Endothelial cell of umbilical vein (primary cell): ENCODE results near the gene TRIP13. TPM values are rescaled to one million over a fixed set of nuclear protein-coding genes. Genes with fewer than 3 reads are reported as not detected.

ENCODE experiments used
- BruUV-seq: library from RNA; stranded (reverse); fragments of 400-500 nt; replicated peaks from 2 replicates; lab custom pipeline; 2021; lab: Mats Ljungman, UMichigan
- CTCF ChIA-PET: fragments of 300-600, 350-600 bp; sonication (Branson Sonifier 250); formaldehyde crosslinking; loops from one replicate; lab custom pipeline; 2021; ENCODE audit warnings: antibody characterized with exemption, inconsistent platforms; lab: Charles Lee
- POLR2A ChIA-PET: fragments of 300-600, 350-600 bp; sonication (Branson Sonifier 250); formaldehyde crosslinking; loops from one replicate; lab custom pipeline; 2021; ENCODE audit warnings: antibody characterized with exemption, inconsistent platforms; lab: Charles Lee
- DNase-seq: peaks from one replicate; pipeline ENCODE4 v3.0.0-alpha.2; 2011; ENCODE audit warnings: low read depth, low spot score
- FAIRE-seq: peaks from 2 replicates; lab custom pipeline; 2011; peaks lifted over from hg19 to GRCh38; lab: Jason Lieb, UNC
- H2AFZ ChIP-seq: 2 replicates; pipeline ENCODE4 v1.6.0; 2012; ENCODE audit warnings: low read depth, low read length, control low read depth, inconsistent platforms
- H3K27ac ChIP-seq: 2 replicates; pipeline ENCODE4 v1.5.1; 2011; ENCODE audit warnings: low read depth, mild to moderate bottlenecking, control low read depth, low read length, moderate library complexity; ENCODE audit not compliant: insufficient read depth
- H3K27me3 ChIP-seq, 2 experiments: 2 replicates each; pipeline versions ENCODE4 v1.6.0 to v1.6.1; 2011; ENCODE audit warnings: low read length in 2 of 2, mixed read lengths in 1 of 2; ENCODE audit not compliant: control insufficient read depth in 2 of 2, insufficient read depth in 2 of 2
- H3K36me3 ChIP-seq, 2 experiments: 2 replicates in 1 of 2; 3 replicates in 1 of 2; pipeline ENCODE4 v1.5.1; 2011; ENCODE audit warnings: low read length in 2 of 2, mild to moderate bottlenecking in 1 of 2, moderate library complexity in 1 of 2; ENCODE audit not compliant: control insufficient read depth in 2 of 2, insufficient read depth in 2 of 2; ENCODE audit errors: extremely low read depth in 1 of 2
- H3K4me1 ChIP-seq: 3 replicates; pipeline ENCODE4 v1.5.1; 2011; ENCODE audit warnings: mild to moderate bottlenecking, low read length; ENCODE audit not compliant: control insufficient read depth, insufficient read depth; ENCODE audit errors: extremely low read depth
- H3K4me2 ChIP-seq: 2 replicates; pipeline ENCODE4 v1.6.1; 2011; ENCODE audit warnings: low read length, control low read depth, mixed read lengths; ENCODE audit not compliant: insufficient read depth
- H3K4me3 ChIP-seq, 3 experiments: fragments of 200-600 bp in 1 of 3; sonication (generic), shearing (Covaris generic) in 1 of 3; replicated peaks in 1 of 3; 2 replicates each; pipeline ENCODE4 v1.5.1; 2011 to 2016; ENCODE audit warnings: control low read depth in 3 of 3, low read length in 3 of 3, mild to moderate bottlenecking in 2 of 3, inconsistent platforms in 1 of 3, low read depth in 1 of 3, moderate library complexity in 1 of 3; ENCODE audit not compliant: insufficient read depth in 1 of 3
- H3K79me2 ChIP-seq: 2 replicates; pipeline ENCODE4 v1.6.0; 2012; ENCODE audit warnings: low read length, inconsistent platforms; ENCODE audit not compliant: control insufficient read depth, insufficient read depth
- H3K9ac ChIP-seq: replicated peaks from 2 replicates; pipeline ENCODE3; 2011; ENCODE audit warnings: low read length, control low read depth; ENCODE audit not compliant: insufficient read depth; ENCODE audit errors: extremely low read depth
- H3K9me1 ChIP-seq: replicated peaks from 3 replicates; pipeline ENCODE4 v1.6.0; 2011; ENCODE audit warnings: mild to moderate bottlenecking, low read length; ENCODE audit not compliant: control insufficient read depth, insufficient read depth; ENCODE audit errors: extremely low read depth
- H3K9me3 ChIP-seq: replicated peaks from 2 replicates; pipeline ENCODE4 v1.5.1; 2012; ENCODE audit warnings: low read length, inconsistent platforms; ENCODE audit not compliant: control insufficient read depth, insufficient read depth
- H4K20me1 ChIP-seq: replicated peaks from 2 replicates; pipeline ENCODE3; 2011; ENCODE audit warnings: mild to moderate bottlenecking, low read length; ENCODE audit not compliant: control insufficient read depth, insufficient read depth; ENCODE audit errors: extremely low read depth
- CTCF ChIP-seq, 2 donors: IDR thresholded peaks; 1 replicate in 1 of 2; 2 replicates in 1 of 2; pipeline ENCODE4 v1.5.1; 2011; ENCODE audit warnings: low read length in 2 of 2, mild to moderate bottlenecking in 2 of 2, moderate library complexity in 2 of 2, control low read depth in 1 of 2, inconsistent platforms in 1 of 2, low read depth in 1 of 2; ENCODE audit not compliant: insufficient read depth in 1 of 2; ENCODE audit errors: extremely low read depth in 1 of 2
- EZH2 ChIP-seq: IDR thresholded peaks from 2 replicates; pipeline ENCODE4 v1.6.1; 2012; ENCODE audit warnings: borderline replicate concordance, low read depth, mild to moderate bottlenecking, moderate library complexity, low read length, inconsistent platforms; ENCODE audit not compliant: severe bottlenecking
- FOS ChIP-seq: IDR thresholded peaks from 2 replicates; pipeline ENCODE4 v1.6.1; 2011; ENCODE audit warnings: mild to moderate bottlenecking, low read length, moderate library complexity, borderline replicate concordance; ENCODE audit not compliant: insufficient read depth
- GATA2 ChIP-seq: IDR thresholded peaks from 2 replicates; pipeline ENCODE4 v1.7.0; 2011; ENCODE audit warnings: low read depth, mild to moderate bottlenecking, moderate library complexity, mixed read lengths, low read length; ENCODE audit not compliant: insufficient read length, insufficient read depth
- JUN ChIP-seq: IDR thresholded peaks from 2 replicates; pipeline ENCODE4 v1.6.1; 2011; ENCODE audit warnings: borderline replicate concordance, low read depth; ENCODE audit not compliant: insufficient read length, insufficient read depth
- MAX ChIP-seq: IDR thresholded peaks from 2 replicates; pipeline ENCODE4 v1.6.1; 2011; ENCODE audit not compliant: insufficient read depth, insufficient read length
- MYC ChIP-seq: IDR thresholded peaks from one replicate; pipeline ENCODE4 v1.6.1; 2011; ENCODE audit warnings: mild to moderate bottlenecking, low read depth, low read length
- POLR2A ChIP-seq: IDR thresholded peaks from 2 replicates; pipeline ENCODE4 v1.6.1; 2012; ENCODE audit warnings: low read depth, mild to moderate bottlenecking, control low read depth, low read length
- POLR2AphosphoS5 ChIP-seq: IDR thresholded peaks from 2 replicates; pipeline ENCODE4 v1.6.1; 2012; ENCODE audit warnings: low read depth, mild to moderate bottlenecking, control low read depth, low read length, moderate library complexity; ENCODE audit not compliant: insufficient read depth
- dilution Hi-C: fragments of 300-500 bp; cut with MboI; formaldehyde crosslinking; loops from one replicate; pipeline ENCODE4 v1.15.0; 2019; ENCODE audit warnings: low sequenced_read_pairs; ENCODE audit not compliant: extremely low pct_ligation_motif_present
- intact Hi-C: fragments of 100-400 bp; cut with micrococcal nuclease; formaldehyde crosslinking; loops from one replicate; pipeline ENCODE4 v1.10.0; 2022
- polyA plus RNA-seq, 4 experiments: library from polyadenylated mRNA; depleted of rRNA in 3 of 4; stranded (reverse) in 3 of 4; unstranded in 1 of 4; fragments of >200 nt; gene quantifications; 2 replicates each; pipeline versions ENCODE4 v1.2.1 to v1.2.3, GENCODE V29; 2011 to 2012; ENCODE audit warnings: missing spikeins in 1 of 4
- total RNA-seq: library from RNA; stranded (reverse); gene quantifications from 2 replicates; pipeline ENCODE4 v1.2.3, GENCODE V29; 2021

Gene TRIP13
- total and polyA plus RNA-seq, 2 donors (not counting 3 experiments of a cell fraction or from before 2014, with no cell fraction given), result 17.4 to 39.0 TPM

- Histone ChIP-seq H3K36me3 (peaks cover 0 to 22% of the 10 kb centered on the region in 2 experiments), H3K9me3 (no peaks in the 10 kb centered on the region), H3K4me2 (no peak overlapping the region), H3K9ac (no peak overlapping the region), H4K20me1 (no peaks in the 10 kb centered on the region), H2AFZ (no peak overlapping the region), H3K4me1 (no peaks in the 10 kb centered on the region), H3K27ac (no peak overlapping the region), H3K79me2 (no peaks in the 10 kb centered on the region), H3K4me3 (no peak overlapping the region), H3K9me1 (no peaks in the 10 kb centered on the region), H3K27me3 (no peaks in the 10 kb centered on the region)
- intact Hi-C loops (no loop called here), dilution Hi-C loops (no loop called here)
- no peak for TF ChIP-seq MAX
- TF ChIP-seq CTCF (IDR thresholded peaks at IDR 0.05; ENCODE audit: extremely low read depth in 1 of 2, insufficient read depth in 1 of 2, low read depth in 1 of 2, low read length in 2 of 2), result no peak
- no peak for TF ChIP-seq EZH2
- no peak for TF ChIP-seq MYC
- TF ChIP-seq POLR2A, result no peak
- TF ChIP-seq GATA2, result no peak
- TF ChIP-seq FOS, result no peak
- TF ChIP-seq POLR2AphosphoS5, result no peak
- TF ChIP-seq JUN, result no peak
- no TSS peak for BruUV-seq
- ChIA-PET POLR2A (no interaction called here), CTCF (no interaction called here)
- DNase-seq (no peak), FAIRE-seq (no peak)
These were observed 32.1 kb upstream of the TRIP13 start for GRCh38 chr5:860506-861150.
